HG03196 (cell line): ENCODE measurements around the gene FBXL12.
"Not testable (repeated sequence)": the region's sequence is repeated elsewhere in the genome, so short reads cannot be mapped to it uniquely, and the experiment has no call there.

Experiments
- ATAC-seq: cut with Tn5 transposase; IDR thresholded peaks from one replicate; pipeline ENCODE4 v1.9.1; 2021; ENCODE audit not compliant: unreplicated experiment

The FBXL12 gene

GRCh38 chr19:9842834-9843625, 24.2 kb upstream of the FBXL12 start:
- no peak for ATAC-seq

GRCh38 chr19:9839415-9839814, 20.5 kb upstream of the FBXL12 start:
- no peak for ATAC-seq

- ATAC-seq = no peak
These were observed 19.4 kb upstream of the FBXL12 start for GRCh38 chr19:9838324-9838723.

- ATAC-seq = no peak
These were observed 17.1 kb upstream of the FBXL12 start for GRCh38 chr19:9836021-9836420.

GRCh38 chr19:9835507-9835949, 16.6 kb upstream of the FBXL12 start:
- ATAC-seq = peak; percentile 14

GRCh38 chr19:9834726-9835506, 16.0 kb upstream of the FBXL12 start, which contains the start of gene PIN1:
PIN1 (plus strand) TSS chr19:9835318; CDS start chr19:9835345, 27 bp downstream.
- ATAC-seq = peak; percentile 92

- ATAC-seq = no peak
These were observed 15.4 kb upstream of the FBXL12 start for GRCh38 chr19:9834307-9834725.

- ATAC-seq = no peak
These were observed 9.7 kb upstream of the FBXL12 start for GRCh38 chr19:9828551-9829063.

- ATAC-seq = peak; percentile 93
These were observed 8.7 kb upstream of the FBXL12 start, which contains the start of gene UBL5 for GRCh38 chr19:9827289-9828238. UBL5 (plus strand) TSS chr19:9827918; CDS start chr19:9828338, 420 bp downstream.

GRCh38 chr19:9823816-9824215, 4.9 kb upstream of the FBXL12 start:
- no peak for ATAC-seq

GRCh38 chr19:9820034-9820433, 1.2 kb upstream of the FBXL12 start:
- ATAC-seq = not testable (repeated sequence)

GRCh38 chr19:9819596-9819909, 674 bp upstream of the FBXL12 start:
- no peak for ATAC-seq

- peak; percentile 0 for ATAC-seq
These were observed 625 bp downstream of the FBXL12 start for GRCh38 chr19:9818175-9818733.

- no peak for ATAC-seq
These were observed 7.7 kb downstream of the FBXL12 start for GRCh38 chr19:9811139-9811538.

GRCh38 chr19:9808855-9809824, 9.7 kb downstream of the FBXL12 start:
- ATAC-seq = no peak

GRCh38 chr19:9806803-9807202, 12.1 kb downstream of the FBXL12 start:
- ATAC-seq = no peak

GRCh38 chr19:9801976-9802375, 16.9 kb downstream of the FBXL12 start:
- no peak for ATAC-seq

- ATAC-seq = no peak
These were observed 19.7 kb downstream of the FBXL12 start for GRCh38 chr19:9799162-9799561.

GRCh38 chr19:9797871-9798270, 21.0 kb downstream of the FBXL12 start:
- ATAC-seq = no peak
